ENCODE measurements around the gene AKT2.

AKT2 gene

GRCh38 chr19:40322271-40322610, 37.1 kb upstream of the AKT2 start:
- no peak for TF ChIP-seq CTCF (IDR thresholded peaks at IDR 0.05)
- TF ChIP-seq ZFX (IDR thresholded peaks at IDR 0.05; ENCODE audit: borderline replicate concordance): no peak
- no peak overlapping the region for H3K27ac ChIP-seq

GRCh38 chr19:40321566-40322270, 36.6 kb upstream of the AKT2 start:
- TF ChIP-seq CTCF (IDR thresholded peaks at IDR 0.05): no peak
- TF ChIP-seq ZFX (IDR thresholded peaks at IDR 0.05; ENCODE audit: borderline replicate concordance): no peak

GRCh38 chr19:40321076-40321475, 35.9 kb upstream of the AKT2 start:
- no peak overlapping the region for H3K27ac ChIP-seq
- TF ChIP-seq CTCF (IDR thresholded peaks at IDR 0.05) (no peak), ZFX (IDR thresholded peaks at IDR 0.05; ENCODE audit: borderline replicate concordance) (no peak)

More at GRCh38 chr19:40321566-40322270, 36.6 kb upstream of the AKT2 start:
- no peak overlapping the region for H3K27ac ChIP-seq

GRCh38 chr19:40320558-40320935, 35.4 kb upstream of the AKT2 start:
- TF ChIP-seq CTCF (IDR thresholded peaks at IDR 0.05) (no peak), ZFX (IDR thresholded peaks at IDR 0.05; ENCODE audit: borderline replicate concordance) (no peak)
- H3K27ac ChIP-seq: no peak overlapping the region

GRCh38 chr19:40317338-40317737, 32.2 kb upstream of the AKT2 start:
- TF ChIP-seq CTCF (IDR thresholded peaks at IDR 0.05) (no peak), ZFX (IDR thresholded peaks at IDR 0.05; ENCODE audit: borderline replicate concordance) (no peak)
- no peak overlapping the region for H3K27ac ChIP-seq

GRCh38 chr19:40315812-40316470, 30.8 kb upstream of the AKT2 start:
- TF ChIP-seq CTCF (IDR thresholded peaks at IDR 0.05) (no peak), ZFX (IDR thresholded peaks at IDR 0.05; ENCODE audit: borderline replicate concordance) (no peak)

GRCh38 chr19:40314656-40315055, 29.5 kb upstream of the AKT2 start:
- H3K27ac ChIP-seq: no peak overlapping the region
- TF ChIP-seq ZFX (IDR thresholded peaks at IDR 0.05; ENCODE audit: borderline replicate concordance) (no peak), CTCF (IDR thresholded peaks at IDR 0.05) (no peak)

More at GRCh38 chr19:40315812-40316470, 30.8 kb upstream of the AKT2 start:
- H3K27ac ChIP-seq: no peak overlapping the region

All from 22Rv1 (cell line).